IPS-NIHi7 (cell line): ENCODE measurements around the gene GAGE13.
A peak's percentile ranks its signal among the peaks of the same experiment; 100 is the strongest.
"Not testable (repeated sequence)": the region's sequence is repeated elsewhere in the genome, so short reads cannot be mapped to it uniquely, and the experiment has no call there.

Source experiments
- DNase-seq: peaks from one replicate; pipeline ENCODE4 v3.0.0; 2012; ENCODE audit warnings: mixed read lengths; ENCODE audit errors: extremely low spot score

The GAGE13 gene, protein sequence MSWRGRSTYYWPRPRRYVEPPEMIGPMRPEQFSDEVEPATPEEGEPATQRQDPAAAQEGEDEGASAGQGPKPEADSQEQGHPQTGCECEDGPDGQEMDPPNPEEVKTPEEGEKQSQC

DNA sequence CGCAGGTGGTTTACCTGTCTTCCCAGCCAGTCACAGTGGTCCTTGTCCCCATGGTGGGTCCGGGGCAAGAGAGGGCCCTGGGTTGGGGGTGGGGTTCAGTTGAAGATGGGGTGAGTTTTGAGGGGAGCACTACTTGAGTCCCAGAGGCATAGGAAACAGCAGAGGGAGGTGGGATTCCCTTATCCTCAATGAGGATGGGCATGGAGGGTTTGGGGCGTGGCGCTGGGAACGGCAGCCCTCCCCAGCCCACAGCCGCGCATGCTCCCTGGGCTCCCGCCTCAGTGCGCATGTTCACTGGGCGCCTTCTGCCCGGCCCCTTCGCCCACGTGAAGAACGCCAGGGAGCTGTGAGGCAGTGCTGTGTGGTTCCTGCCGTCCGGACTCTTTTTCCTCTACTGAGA is at the start of gene GAGE13:
Gene GAGE13 (plus strand): TSS at position 301 of the 400 bp plus-strand sequence. CDS start 1,156 bp downstream, outside the sequence.
- not testable (repeated sequence) for DNase-seq

DNA sequence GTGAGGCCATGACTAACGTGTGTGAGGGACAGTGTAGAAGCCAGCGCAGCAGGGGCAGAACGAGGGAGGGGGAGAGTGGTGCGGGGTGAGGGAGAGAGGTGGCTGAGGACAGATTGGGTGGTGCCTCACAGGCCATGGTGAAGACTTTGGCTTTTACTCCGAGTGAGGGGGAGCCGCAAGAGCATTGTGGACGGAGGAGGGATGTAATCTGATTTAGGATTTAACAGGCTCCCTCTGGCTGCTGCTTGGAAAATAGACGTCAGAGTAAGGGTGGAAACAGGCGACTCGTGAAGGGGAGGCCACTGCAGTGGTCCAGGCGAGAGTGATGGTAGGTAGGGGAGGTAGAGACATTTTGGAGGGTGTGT is 48.8 kb upstream of the GAGE13 start:
- DNase-seq = peak; percentile 45

DNA sequence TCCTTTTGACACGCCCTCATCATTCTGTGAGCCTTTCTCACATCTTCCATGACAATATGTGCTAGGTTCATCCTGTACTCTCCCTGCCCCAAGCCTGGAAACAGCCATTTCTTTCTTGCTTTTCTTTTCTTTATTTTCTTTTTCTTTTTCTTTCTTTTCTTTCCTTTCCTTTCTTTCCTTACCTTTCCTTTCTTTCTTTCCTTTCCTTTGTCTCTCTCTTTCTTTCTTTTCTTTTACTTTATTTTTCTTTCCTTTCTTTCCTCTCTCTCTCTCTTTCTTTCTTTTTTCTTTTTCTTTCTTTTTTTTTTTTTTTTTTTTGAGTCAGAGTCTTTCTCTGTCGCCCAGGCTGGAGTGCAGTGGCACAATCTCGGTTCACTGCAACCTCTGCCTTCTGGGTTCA is 47.2 kb upstream of the GAGE13 start:
- no peak for DNase-seq

DNA sequence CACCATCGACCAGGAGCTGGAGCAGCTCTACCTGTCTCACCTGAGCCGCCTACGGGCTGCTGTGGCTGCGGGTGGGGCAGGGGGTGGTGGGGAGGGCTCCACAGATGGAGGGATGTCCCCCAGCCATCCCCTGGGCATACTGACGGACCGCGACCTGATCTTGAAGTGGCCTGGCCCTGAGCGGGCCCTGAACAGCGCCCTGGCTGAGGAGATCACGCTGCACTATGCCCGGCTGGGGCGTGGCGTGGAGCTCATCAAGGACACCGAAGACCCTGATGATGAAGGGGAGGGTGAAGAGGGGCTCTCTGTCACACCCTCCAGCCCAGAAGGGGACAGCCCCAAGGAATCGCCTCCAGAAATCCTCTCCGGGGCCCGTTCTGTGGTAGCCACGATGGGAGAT is 45.2 kb upstream of the GAGE13 start:
- DNase-seq = no peak

DNA sequence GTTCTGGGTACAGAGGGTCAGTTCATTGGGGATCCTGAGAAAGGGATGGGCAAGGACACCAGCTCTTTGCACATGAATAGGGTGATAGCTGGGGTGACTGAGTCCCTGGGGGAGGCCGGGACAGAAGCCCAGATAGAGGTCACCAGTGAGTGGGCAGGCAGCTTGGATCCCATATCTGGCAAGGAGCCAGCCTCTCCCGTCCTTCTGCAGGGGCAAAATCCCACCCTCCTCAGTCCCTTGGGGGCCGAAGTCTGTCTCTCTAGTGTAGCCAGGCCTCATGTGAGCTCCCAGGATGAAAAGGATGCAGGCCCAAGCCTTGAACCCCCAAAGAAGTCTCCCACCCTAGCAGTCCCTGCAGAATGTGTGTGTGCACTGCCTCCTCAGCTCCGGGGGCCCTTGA is 44.8 kb upstream of the GAGE13 start:
- no peak for DNase-seq

DNA sequence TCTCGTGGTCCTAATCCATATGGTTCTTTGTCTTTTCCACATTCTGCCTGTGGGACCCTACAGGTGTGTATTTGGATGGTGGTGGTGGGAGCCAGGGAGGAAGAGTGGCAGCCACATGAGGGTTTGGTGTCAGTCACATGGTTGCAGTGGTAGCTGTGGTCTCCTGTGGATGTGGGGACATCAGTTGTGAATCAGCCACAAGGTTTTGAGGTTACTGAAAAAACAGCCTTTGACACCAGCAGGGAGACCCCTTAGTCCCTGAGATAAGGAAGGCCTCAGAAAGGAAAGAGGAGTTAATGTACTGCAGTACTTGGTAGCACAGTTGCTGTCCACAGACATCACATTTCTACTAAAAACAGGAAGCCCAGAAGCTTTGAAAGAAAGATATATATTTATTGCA is 43.7 kb upstream of the GAGE13 start:
- DNase-seq = no peak

DNA sequence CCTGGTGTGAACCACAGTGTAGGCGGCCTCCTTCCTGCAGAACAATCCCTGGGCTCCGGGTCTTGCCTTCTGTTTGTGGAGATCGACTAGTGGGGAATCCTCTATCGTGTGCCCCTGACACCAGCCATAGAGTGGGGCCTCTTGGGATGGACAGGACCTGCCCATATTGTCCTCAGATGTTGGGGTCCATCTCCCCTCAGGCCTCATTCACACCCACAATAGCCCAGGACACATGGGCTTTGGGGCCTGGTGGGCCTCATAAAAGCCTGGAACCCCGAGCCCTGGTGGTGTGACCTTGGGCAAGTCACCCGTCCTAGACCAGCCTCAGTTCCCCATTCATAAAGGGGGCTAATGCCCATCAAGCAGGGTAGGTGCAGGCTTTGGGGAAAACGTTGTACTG is 41.2 kb upstream of the GAGE13 start:
- DNase-seq = no peak

DNA sequence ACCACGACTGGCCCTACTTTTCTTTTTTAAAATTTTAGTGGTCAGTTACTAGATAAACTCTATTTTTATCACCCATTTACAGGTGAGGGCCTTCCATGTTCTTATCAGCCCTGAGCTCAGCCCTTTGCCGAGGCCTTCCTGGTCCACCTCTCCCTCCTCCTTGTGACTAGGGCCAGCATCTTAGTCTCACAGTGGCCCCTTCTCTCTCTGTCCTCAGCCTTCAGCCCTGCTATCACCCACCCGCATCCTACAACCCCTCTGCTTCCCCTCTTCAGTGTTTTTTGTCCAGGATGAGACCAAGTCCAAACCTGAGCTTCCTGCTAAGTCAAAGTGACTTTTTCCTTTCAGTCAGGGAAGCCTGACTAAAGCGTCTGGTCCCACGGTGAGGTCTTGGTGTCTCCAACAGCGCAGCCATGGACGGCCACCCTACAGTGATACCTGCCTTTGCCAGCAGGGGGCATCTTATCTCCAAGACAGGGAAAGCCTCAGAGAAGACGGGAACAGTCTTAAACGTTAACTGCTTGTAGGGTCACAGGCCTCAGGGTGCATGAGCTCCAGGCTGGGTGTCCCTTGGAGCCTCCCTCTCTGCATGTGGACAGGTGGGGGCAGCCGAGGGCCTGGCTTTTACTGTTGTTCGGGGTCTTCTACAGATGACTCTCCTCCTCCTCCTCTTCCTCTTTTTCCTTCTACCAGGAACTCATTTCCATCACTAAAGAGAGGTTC is 39.6 kb upstream of the GAGE13 start:
- peak; percentile 50 for DNase-seq

DNA sequence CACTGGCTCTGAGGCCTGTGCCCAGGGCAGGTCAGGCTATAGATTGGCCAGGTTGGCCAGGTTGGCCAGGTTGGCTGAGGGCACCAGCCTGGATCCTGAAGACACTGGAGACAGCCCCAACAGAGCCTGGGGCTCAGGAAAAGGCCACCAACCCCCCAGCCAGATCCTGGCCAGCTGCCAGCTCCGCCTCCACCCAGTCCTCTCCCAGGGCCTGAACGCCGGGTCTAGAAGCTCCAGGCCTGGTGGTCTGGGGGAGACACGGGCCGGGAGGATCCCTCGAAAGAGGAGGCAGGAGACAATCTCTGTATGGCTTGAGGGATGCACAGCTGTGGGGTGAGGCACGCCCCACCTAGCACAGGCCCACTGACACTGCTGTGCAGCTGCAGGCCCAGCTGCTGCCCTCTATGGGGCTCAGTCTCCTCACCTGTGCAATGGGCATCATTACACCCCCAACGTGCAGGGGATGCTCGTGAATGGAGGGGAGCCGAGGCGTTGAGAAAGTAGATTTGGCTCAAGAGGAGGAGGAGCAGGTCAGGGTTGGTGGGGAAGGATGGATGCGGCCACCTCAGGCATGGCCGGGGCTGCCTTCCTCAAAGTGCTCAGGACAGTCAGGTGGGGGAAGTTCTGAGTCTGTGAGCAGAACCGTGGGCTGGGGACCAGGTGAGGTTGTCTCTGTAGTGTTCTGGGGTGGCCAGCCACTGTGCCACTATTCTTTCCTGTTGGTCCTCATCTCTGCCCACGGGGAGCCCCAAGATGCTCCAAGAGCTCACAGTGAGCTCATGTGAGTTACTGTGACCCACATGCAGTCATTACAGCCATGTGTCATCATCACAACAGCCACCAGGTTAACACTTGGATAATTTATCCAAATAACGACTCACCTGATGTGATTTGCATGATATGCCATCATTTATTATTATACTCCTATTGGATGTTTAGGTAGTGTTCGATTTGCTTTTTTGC is 38.7 kb upstream of the GAGE13 start:
- no peak for DNase-seq

DNA sequence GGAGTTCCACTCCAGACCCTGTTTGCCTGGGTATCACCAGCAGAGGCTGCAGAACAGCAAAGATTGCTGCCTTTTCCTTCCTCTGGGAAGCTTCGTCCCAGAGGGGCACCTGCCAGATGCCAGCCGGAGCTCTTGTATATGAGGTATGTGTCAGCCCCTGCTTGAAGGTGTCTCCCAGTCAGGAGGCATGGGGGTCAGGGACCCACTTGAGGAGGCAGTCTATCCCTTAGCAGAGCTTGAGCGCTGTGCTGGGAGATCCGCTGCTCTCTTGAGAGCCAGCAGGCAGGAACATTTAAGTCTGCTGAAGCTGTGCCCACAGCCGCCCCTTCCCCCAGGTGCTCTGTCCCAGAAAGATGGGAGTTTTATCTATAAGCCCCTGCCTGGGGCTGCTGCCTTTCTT is 32.1 kb upstream of the GAGE13 start:
- DNase-seq = not testable (repeated sequence)

DNA sequence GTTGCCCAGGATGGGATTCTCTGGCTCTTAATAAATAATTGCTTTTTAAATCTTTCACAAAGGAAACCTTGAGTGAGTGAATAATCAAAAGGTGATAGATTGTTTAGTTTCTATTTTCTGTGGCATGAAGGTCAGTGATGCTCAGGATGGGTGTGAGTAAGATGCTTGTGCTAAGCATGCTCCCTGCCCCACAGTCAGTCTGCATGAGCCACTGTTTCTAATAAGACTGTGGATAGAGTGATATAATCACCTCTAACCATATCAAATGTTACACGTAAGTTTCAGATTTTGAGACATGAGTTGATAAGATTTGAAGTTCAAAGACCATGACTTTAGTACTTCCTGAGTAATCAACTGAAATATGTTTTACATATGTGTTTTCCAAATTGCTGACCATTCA is 30.7 kb upstream of the GAGE13 start:
- DNase-seq = no peak

DNA sequence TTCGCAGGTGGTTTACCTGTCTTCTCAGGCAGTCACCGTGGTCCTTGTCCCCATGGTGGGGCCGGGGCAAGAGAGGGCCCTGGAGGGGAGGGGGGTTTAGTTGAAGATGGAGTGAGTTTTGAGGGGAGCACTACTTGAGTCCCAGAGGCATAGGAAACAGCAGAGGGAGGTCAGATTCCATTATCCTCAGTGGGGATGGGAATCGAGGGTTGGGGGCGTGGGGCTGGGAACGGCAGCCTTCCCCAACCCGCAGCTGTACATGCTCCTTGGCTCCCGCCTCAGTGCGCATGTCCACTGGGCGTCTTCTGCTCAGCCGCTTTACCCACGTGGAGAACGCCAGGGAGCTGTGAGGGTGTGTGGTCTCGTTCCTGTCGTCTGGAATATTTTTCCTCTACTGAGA is 28.0 kb upstream of the GAGE13 start, which contains the start of gene GAGE10:
Gene GAGE10 (plus strand): TSS at position 301 of the 400 bp plus-strand sequence. CDS start 1,214 bp downstream, outside the sequence.
- DNase-seq = no peak

DNA sequence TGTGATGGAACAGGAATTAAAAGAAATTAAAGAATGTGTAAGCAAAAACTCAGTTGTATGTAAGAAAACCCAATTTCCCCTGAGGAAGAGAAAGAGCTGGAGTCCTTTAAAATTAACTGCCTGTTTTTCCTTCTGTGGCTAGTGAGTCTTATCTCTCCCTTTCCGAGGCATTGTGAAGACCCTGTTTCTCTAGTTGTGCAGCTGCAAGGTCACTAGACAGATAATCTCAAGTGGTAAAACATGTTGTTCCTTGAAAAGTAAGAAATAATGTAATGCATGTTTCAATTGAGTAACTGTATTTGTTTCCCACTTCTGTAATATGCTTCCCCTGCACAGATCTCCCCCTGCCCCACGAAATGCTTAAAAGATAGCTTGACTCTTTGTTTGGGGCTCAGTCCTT is 23.6 kb upstream of the GAGE13 start:
- not testable (repeated sequence) for DNase-seq

DNA sequence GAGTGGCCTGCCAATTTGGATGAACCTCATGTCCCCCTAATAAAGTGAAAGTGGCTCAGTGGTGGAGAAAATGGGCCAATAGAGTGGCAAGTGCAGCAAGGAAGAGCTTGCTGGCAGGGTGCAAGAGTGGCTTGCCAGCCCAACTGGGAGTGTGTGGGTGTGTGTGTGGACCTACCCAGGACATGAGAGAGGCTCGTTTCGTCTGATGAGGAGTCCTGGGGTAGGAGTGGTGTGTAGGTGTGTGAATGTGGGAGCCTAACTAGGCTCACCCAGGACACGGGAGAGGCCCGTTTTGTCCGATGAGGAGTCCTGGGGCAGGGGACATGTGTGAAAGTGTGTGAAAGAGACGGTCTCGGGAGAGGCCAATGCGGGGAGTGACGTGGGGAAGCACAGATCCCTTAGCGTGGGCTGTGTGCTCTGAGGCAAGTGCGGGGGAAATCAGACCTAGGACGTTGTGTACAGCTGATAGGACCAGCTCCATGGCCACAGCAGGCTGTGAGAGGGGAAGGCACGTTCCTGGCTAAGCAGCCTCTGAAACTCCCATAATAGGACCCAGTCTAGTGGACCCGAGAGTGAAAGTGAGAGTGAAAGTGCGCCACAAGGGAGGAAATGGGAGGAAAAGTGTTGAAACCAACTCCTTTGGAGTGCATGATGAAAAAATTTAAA is 22.6 kb upstream of the GAGE13 start:
- no peak for DNase-seq

DNA sequence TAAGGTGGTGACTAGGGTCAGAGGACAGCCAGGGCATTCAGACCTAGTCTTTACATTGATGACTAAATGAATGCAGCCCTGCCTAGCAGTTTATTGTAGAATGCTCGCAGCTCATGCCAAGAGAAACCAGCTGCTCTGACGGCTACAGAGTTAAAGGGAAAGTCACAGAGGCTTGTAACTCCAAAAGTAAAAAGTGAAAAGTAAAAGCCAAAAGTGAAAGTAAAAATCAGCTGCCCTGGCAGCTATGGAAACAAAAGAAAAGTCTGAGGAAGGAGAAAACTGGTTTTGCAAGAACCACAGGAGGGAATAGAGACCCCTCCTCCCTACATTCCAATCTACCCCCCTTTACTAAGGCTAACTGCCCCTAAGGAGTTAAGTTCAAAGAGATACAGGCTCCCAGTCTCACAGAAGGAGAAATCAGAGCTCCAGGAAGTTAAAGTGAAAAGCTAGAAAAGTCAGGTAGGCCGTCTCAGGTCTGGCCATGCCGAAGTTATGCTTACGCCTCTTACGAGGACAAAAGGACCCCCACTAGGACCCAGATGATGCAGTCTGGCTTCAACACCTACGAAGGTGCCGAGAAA is 21.9 kb upstream of the GAGE13 start:
- peak; percentile 22 for DNase-seq

DNA sequence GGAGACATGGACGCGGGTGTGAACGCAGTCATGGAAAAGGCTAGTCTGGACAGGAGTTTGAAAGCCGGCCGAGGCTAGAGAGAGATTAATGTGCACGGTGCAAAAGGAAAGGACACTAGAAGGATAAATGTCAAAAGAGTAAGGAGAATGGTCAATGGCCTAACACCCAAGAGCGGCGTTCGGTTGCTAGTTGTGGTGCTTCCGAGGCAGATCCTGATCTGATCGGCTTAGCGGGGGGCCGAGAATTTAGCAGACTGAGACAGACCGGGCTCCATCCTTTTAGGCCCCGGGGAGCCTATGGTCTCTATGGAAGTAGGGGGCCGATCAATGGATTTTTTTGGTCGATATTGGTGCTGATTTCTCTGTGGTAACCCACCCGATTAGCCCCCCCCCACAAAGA is 21.0 kb upstream of the GAGE13 start:
- no peak for DNase-seq

DNA sequence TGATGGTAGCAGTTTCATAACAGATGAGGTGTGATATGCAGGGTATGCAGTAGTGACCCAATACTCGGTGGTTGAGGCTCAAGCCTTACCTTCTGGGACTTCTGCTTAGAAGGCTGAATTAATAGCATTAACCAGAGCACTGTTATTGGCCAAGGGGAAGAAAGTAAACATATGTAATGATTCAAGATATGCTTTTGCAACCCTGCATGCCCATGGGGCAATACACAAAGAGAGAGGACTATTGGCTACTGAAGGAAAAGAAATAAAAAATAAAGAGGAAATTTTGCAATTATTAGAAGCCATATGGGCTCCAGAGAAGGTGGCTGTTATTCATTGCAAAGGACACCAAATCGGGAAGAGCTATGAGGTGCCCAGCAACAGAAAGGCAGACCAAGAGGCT is 19.2 kb upstream of the GAGE13 start:
- DNase-seq = no peak

DNA sequence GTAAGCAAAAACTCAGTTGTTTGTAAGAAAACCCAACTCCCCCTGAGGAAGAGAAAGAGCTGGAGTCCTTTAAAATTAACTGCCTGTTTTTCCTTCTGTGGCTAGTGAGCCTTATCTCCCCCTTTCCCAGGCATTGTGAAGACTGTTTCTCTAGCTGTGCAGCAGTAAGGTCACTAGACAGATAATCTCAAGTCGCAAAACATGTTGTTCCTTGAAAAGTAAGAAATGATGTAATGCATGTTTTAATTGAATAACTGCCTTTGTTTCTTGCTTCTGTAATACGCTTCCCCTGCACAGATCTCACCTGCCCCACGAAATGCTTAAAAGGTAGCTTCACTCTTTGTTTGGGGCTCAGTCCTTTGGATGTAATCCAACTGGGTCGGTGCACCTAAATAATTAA is 15.3 kb upstream of the GAGE13 start:
- no peak for DNase-seq

DNA sequence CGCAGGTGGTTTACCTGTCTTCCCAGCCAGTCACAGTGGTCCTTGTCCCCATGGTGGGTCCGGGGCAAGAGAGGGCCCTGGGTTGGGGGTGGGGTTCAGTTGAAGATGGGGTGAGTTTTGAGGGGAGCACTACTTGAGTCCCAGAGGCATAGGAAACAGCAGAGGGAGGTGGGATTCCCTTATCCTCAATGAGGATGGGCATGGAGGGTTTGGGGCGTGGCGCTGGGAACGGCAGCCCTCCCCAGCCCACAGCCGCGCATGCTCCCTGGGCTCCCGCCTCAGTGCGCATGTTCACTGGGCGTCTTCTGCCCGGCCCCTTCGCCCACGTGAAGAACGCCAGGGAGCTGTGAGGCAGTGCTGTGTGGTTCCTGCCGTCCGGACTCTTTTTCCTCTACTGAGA is 9.6 kb upstream of the GAGE13 start, which contains the start of gene GAGE12J:
Gene GAGE12J (plus strand): TSS at position 301 of the 400 bp plus-strand sequence. CDS start 1,157 bp downstream, outside the sequence.
- not testable (repeated sequence) for DNase-seq

DNA sequence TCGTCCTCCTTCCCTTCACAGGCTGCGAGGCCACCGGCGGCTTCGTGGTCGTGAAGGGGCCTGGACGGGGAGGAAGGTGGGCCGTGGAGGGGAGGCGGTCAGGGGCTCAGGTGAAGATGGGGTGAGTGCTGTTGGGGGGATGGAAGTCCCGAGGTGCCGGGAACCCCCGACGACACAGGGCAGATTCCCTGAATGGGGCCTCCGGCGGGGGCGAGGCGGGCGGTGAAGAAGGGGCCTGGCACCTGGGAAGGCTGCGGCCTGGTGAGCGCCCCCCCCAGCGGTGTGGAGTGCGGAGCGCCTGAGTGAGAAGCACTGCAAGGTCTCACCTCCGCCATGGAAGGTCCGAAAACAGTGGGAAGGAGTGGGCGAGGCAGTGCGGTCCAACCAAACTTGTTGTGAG is 9.1 kb upstream of the GAGE13 start:
- DNase-seq = not testable (repeated sequence)

DNA sequence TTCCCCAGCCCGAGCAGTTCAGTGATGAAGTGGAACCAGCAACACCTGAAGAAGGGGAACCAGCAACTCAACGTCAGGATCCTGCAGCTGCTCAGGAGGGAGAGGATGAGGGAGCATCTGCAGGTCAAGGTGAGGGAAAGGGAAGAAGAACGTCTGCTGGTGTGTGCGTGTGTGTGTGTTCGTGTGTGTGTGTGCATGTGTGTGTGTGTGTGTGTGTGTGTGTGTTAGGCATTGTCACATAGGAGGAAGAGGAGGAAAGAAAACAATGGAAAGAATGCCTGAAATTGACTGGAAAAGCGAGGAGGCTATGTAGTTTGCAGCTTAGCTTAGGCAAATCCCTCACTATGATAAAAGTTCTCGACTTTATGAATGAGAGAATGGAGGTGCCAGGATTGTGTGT is 7.6 kb upstream of the GAGE13 start:
- DNase-seq = not testable (repeated sequence)
